Ovary (tissue), 9 donors: ENCODE data around the gene EGFLAM. TPM values are rescaled to one million over a fixed set of nuclear protein-coding genes. Genes with fewer than 3 reads are reported as not detected.

Experiments used
- DNase-seq, 5 donors: peaks; one replicate each; pipeline ENCODE4 v3.0.0-alpha.2; 2019 to 2020
- H3K27ac ChIP-seq, 2 donors: fragments of 200-600 bp; one replicate each; pipeline versions ENCODE4 v1.5.1 to v1.8.0; 2019 to 2022
- H3K27me3 ChIP-seq: fragments of 200-600 bp; one replicate; pipeline ENCODE4 v1.8.0; 2022
- H3K36me3 ChIP-seq: fragments of 200-600 bp; sonication (generic); one replicate; pipeline ENCODE4 v1.5.1; 2019
- H3K4me1 ChIP-seq: one replicate; pipeline ENCODE4 v1.8.1; 2013; ENCODE audit warnings: mild to moderate bottlenecking, moderate library complexity; ENCODE audit not compliant: insufficient read depth
- H3K4me3 ChIP-seq: fragments of 200-600 bp; sonication (generic); one replicate; pipeline ENCODE4 v1.5.1; 2017
- H3K9me3 ChIP-seq, 2 donors: fragments of 200-600 bp in 1 of 2; sonication (generic) in 1 of 2; one replicate each; pipeline versions ENCODE4 v1.5.1 to v1.8.1; 2013 to 2019; ENCODE audit warnings: mild to moderate bottlenecking in 1 of 2, moderate library complexity in 1 of 2
- CTCF ChIP-seq, 3 donors: fragments of 450-650 bp in 2 of 3; fragments of 200-600 bp in 1 of 3; IDR thresholded peaks; one replicate each; pipeline versions ENCODE4 v1.5.1 to v1.8.0; 2016 to 2022; ENCODE audit warnings: antibody characterized with exemption in 3 of 3, mild to moderate bottlenecking in 1 of 3
- EP300 ChIP-seq: sonication (generic); formaldehyde crosslinking; IDR thresholded peaks from one replicate; pipeline ENCODE4 v1.6.1; 2017; ENCODE audit warnings: antibody characterized with exemption
- POLR2A ChIP-seq: fragments of 450-650 bp; IDR thresholded peaks from one replicate; pipeline ENCODE4 v1.6.1; 2017; ENCODE audit warnings: antibody characterized with exemption, mild to moderate bottlenecking, moderate library complexity
- WGBS, 3 donors: extraction: QIAGEN DNeasy Blood & Tissue Kit in 1 of 3; methylation state at CpG; one replicate each; pipeline versions ENCODE4 v1.1.5 to v1.1.7; 2013 to 2017; 5-methylcytosine and 5-hydroxymethylcytosine counted together
- intact Hi-C, 4 donors: fragments of 100-400 bp; cut with DNase I; formaldehyde crosslinking; loops; one replicate each; pipeline versions ENCODE4 v1.11.0 to v1.15.1; 2022 to 2023
- polyA plus RNA-seq, 2 donors: library from polyadenylated mRNA; stranded (reverse); fragments of 200-250 nt in 1 of 2; fragments of 350-450 nt in 1 of 2; fragmentation: Illumina TruSeq in 1 of 2; extraction: RNeasy Lipid Tissue Mini Kit (QIAGEN cat#74804) in 1 of 2; gene quantifications; one replicate each; pipeline ENCODE4 v1.2.3, GENCODE V29; 2013 to 2014
- total RNA-seq, 7 donors: library from RNA; depleted of rRNA in 2 of 7; stranded (reverse); fragments of >200 nt in 2 of 7; fragmentation: NEBNext Ultra II Directional in 3 of 7; extraction: Animal tissue kit (Norgen Biotek cat#: 25700) in 3 of 7; gene quantifications; one replicate each; pipeline versions ENCODE4 v1.1.0 to v1.2.4, GENCODE V29; 2016 to 2023
- donor health status: DM: no; HTN: no; CAD: no; lungs with moderate emphysema.
- donor health status: DM: no; HTN: no; CAD: no.
- donor health status: Bipolar disorder and iron deficiency.
- donor health status: DM: yes; HTN: yes; CAD: no.
- donor health status: DM: no; HTN: no; CAD: no.
- donor health status: DM: yes; HTN: yes; CAD: no.

The EGFLAM gene
- total and polyA plus RNA-seq, 9 donors = 6.1 to 37.8 (median 17.1) TPM

GRCh38 chr5:38342261-38342660, 83.9 kb downstream of the EGFLAM start:
- DNase-seq = no peak
- Histone ChIP-seq H3K27me3 (no peaks in the 10 kb centered on the region), H3K27ac (no peak overlapping the region), H3K4me3 (no peak overlapping the region), H3K4me1 (peaks cover 3% of the 10 kb centered on the region), H3K36me3 (no peaks in the 10 kb centered on the region), H3K9me3 (no peaks in the 10 kb centered on the region)
- intact Hi-C loops = no loop called here
- WGBS, 3 donors = 69 to 73% (median 72%) methylated on average over 2 of the region's 2 CpGs
- TF ChIP-seq EP300 (no peak), CTCF (IDR thresholded peaks at IDR 0.05) (no peak), POLR2A (no peak)

DNA sequence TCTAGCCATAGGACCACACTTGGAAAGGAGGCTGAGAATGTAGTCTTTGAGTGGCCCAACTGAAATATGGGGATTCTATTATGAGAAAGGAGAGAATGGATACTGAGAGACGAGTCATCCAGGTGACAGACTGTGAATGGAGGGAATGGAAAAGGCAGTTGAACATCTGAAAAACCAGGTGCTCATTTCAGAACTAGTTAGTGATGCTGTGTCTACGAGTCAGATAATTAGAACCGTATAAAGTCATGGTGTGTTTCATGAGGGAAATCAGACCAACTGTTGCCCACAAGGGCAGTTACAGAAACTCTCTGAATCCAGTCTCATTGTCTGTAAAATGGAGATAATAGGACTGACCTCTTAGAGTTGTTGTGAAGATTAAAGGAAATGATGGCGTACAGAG, 86.5 kb downstream of the EGFLAM start:
- no peak for DNase-seq
- Histone ChIP-seq H3K9me3 (no peaks in the 10 kb centered on the region), H3K4me1 (no peaks in the 10 kb centered on the region), H3K27me3 (no peaks in the 10 kb centered on the region), H3K36me3 (no peaks in the 10 kb centered on the region), H3K4me3 (no peak overlapping the region), H3K27ac (no peak overlapping the region)
- TF ChIP-seq POLR2A = no peak
- no peak for TF ChIP-seq CTCF (IDR thresholded peaks at IDR 0.05)
- TF ChIP-seq EP300 = no peak
- intact Hi-C loops = no loop called here
- WGBS, 3 donors = 93 to 97% (median 94%) methylated on average over 4 of the region's 4 CpGs

DNA sequence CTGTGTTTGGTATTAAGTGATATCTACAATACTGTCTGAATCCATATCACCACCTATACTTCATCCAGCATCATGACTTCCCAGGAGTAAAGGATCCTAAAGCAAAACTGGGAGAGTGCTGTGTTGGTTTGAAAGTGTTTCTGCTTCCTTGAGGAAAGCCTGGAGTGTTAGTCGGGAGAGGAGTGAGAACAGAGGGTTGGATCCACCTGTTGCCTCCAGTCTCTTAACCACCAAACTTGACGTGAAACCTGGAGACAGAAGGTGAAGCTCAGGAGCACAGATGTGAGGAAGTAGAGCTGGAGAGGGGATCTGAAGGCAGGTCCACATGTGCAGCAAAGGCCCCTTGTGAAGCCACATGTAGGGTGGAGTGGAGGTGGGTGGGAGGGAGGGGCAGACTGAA, 88.2 kb downstream of the EGFLAM start:
- no peaks in the 10 kb centered on the region for H3K4me1 ChIP-seq
- no peak for DNase-seq
- TF ChIP-seq CTCF (IDR thresholded peaks at IDR 0.05) = no peak
- no peak for TF ChIP-seq POLR2A
- no peak for TF ChIP-seq EP300
- intact Hi-C loops = no loop called here
- no peaks in the 10 kb centered on the region for H3K9me3 ChIP-seq
- WGBS, 3 donors = 94 to 97% (median 97%) methylated on average over 2 of the region's 2 CpGs
- H3K4me3 ChIP-seq = no peak overlapping the region
- no peak overlapping the region for H3K27ac ChIP-seq
- H3K27me3 ChIP-seq = no peaks in the 10 kb centered on the region
- H3K36me3 ChIP-seq = no peaks in the 10 kb centered on the region

- intact Hi-C loops = no loop called here
- no peak overlapping the region for H3K27ac ChIP-seq
- H3K4me1 ChIP-seq = no peaks in the 10 kb centered on the region
- no peaks in the 10 kb centered on the region for H3K27me3 ChIP-seq
- no peak overlapping the region for H3K4me3 ChIP-seq
- 80 to 87% (median 84%) methylated on average over 6 of the region's 6 CpGs for WGBS, 3 donors
- TF ChIP-seq EP300 (no peak), CTCF (IDR thresholded peaks at IDR 0.05) (no peak), POLR2A (no peak)
- H3K9me3 ChIP-seq = no peaks in the 10 kb centered on the region
- no peaks in the 10 kb centered on the region for H3K36me3 ChIP-seq
- no peak for DNase-seq
Measured at GRCh38 chr5:38347040-38347763, 88.8 kb downstream of the EGFLAM start.
